ENCODE data around the gene SNX17. TPM values are rescaled to one million over a fixed set of nuclear protein-coding genes. Genes with fewer than 3 reads are reported as not detected.

The SNX17 gene
- total and polyA plus RNA-seq, 7 donors: 70.5 to 102 (median 92.4) TPM

- 84 to 90% methylated on average over 9 of the region's 9 CpGs for WGBS, 2 donors
- Histone ChIP-seq H3K36me3 (no peaks in the 10 kb centered on the region), H3K27me3 (no peaks in the 10 kb centered on the region), H3K9me3 (no peaks in the 10 kb centered on the region), H3K4me1 (peaks cover 0 to 20% (median 16%) of the 10 kb centered on the region in 4 donors), H3K4me3 (no peak overlapping the region), H3K27ac (no peak overlapping the region)
- DNase-seq: no peak
- no peak for TF ChIP-seq EP300 (IDR thresholded peaks at IDR 0.05)
- TF ChIP-seq POLR2A (IDR thresholded peaks at IDR 0.05): no peak
- TF ChIP-seq, protein P1, sequence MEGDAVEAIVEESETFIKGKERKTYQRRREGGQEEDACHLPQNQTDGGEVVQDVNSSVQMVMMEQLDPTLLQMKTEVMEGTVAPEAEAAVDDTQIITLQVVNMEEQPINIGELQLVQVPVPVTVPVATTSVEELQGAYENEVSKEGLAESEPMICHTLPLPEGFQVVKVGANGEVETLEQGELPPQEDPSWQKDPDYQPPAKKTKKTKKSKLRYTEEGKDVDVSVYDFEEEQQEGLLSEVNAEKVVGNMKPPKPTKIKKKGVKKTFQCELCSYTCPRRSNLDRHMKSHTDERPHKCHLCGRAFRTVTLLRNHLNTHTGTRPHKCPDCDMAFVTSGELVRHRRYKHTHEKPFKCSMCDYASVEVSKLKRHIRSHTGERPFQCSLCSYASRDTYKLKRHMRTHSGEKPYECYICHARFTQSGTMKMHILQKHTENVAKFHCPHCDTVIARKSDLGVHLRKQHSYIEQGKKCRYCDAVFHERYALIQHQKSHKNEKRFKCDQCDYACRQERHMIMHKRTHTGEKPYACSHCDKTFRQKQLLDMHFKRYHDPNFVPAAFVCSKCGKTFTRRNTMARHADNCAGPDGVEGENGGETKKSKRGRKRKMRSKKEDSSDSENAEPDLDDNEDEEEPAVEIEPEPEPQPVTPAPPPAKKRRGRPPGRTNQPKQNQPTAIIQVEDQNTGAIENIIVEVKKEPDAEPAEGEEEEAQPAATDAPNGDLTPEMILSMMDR (IDR thresholded peaks at IDR 0.05): no peak
- no peak for TF ChIP-seq POLR2AphosphoS5 (IDR thresholded peaks at IDR 0.05)
- intact Hi-C loops (cut with DNase I): no loop called here
Measured at GRCh38 chr2:27412419-27413152, 42.2 kb downstream of the SNX17 start.

GRCh38 chr2:27416151-27416550 lies 45.7 kb downstream of the SNX17 start:
- no peaks in the 10 kb centered on the region for H3K4me1 ChIP-seq
- no peaks in the 10 kb centered on the region for H3K36me3 ChIP-seq
- DNase-seq: no peak
- no peak overlapping the region for H3K27ac ChIP-seq
- no peaks in the 10 kb centered on the region for H3K27me3 ChIP-seq
- no peak overlapping the region for H3K4me3 ChIP-seq
- intact Hi-C loops (cut with DNase I): no loop called here
- no peaks in the 10 kb centered on the region for H3K9me3 ChIP-seq
- TF ChIP-seq POLR2A (IDR thresholded peaks at IDR 0.05) (no peak), EP300 (IDR thresholded peaks at IDR 0.05) (no peak), POLR2AphosphoS5 (IDR thresholded peaks at IDR 0.05) (no peak)
- TF ChIP-seq, protein P1 (IDR thresholded peaks at IDR 0.05): no peak
- 91 to 95% methylated on average over 6 of the region's 6 CpGs for WGBS, 2 donors

- no peaks in the 10 kb centered on the region for H3K27me3 ChIP-seq
- H3K4me3 ChIP-seq: no peak overlapping the region
- no peak overlapping the region for H3K27ac ChIP-seq
- intact Hi-C loops (cut with DNase I): no loop called here
- no peaks in the 10 kb centered on the region for H3K9me3 ChIP-seq
- TF ChIP-seq, protein P1 (IDR thresholded peaks at IDR 0.05): no peak
- TF ChIP-seq POLR2A (IDR thresholded peaks at IDR 0.05) (no peak), POLR2AphosphoS5 (IDR thresholded peaks at IDR 0.05) (no peak), EP300 (IDR thresholded peaks at IDR 0.05) (no peak)
- DNase-seq: no peak
- no peaks in the 10 kb centered on the region for H3K4me1 ChIP-seq
- no peaks in the 10 kb centered on the region for H3K36me3 ChIP-seq
Measured at GRCh38 chr2:27420996-27421395, 50.6 kb downstream of the SNX17 start.

- WGBS, 2 donors: 77 to 90% methylated on average over 4 of the region's 4 CpGs
- H3K27me3 ChIP-seq: no peaks in the 10 kb centered on the region
- TF ChIP-seq POLR2A (IDR thresholded peaks at IDR 0.05) (no peak), POLR2AphosphoS5 (IDR thresholded peaks at IDR 0.05) (no peak), EP300 (IDR thresholded peaks at IDR 0.05) (no peak)
- TF ChIP-seq, protein P1 (IDR thresholded peaks at IDR 0.05): no peak
- H3K4me3 ChIP-seq: no peak overlapping the region
- H3K27ac ChIP-seq: no peak overlapping the region
- no peaks in the 10 kb centered on the region for H3K4me1 ChIP-seq
- intact Hi-C loops (cut with DNase I): no loop called here
- H3K36me3 ChIP-seq: no peaks in the 10 kb centered on the region
- H3K9me3 ChIP-seq: no peaks in the 10 kb centered on the region
- DNase-seq: no peak
Measured at GRCh38 chr2:27421660-27422250, 51.3 kb downstream of the SNX17 start.
